OCI-LY1 (cell line): ENCODE measurements around the gene CD207.

ENCODE experiments used
- EZH2 ChIP-seq: fragments of 200-600 bp; sonication (generic), shearing (Covaris generic); IDR thresholded peaks from 2 replicates; pipeline ENCODE4 v1.8.0; 2017; ENCODE audit warnings: borderline replicate concordance, mixed run types, mild to moderate bottlenecking, antibody characterized with exemption, low read length, moderate library complexity, mixed read lengths
- TF ChIP-seq, protein P1 (sequence below): fragments of 200-600 bp; sonication (generic), shearing (Covaris generic); IDR thresholded peaks from 2 replicates; pipeline ENCODE4 v1.5.1; 2017; ENCODE audit warnings: mild to moderate bottlenecking, antibody characterized with exemption, low read length, moderate library complexity, mixed read lengths

- TF ChIP-seq, protein P1, sequence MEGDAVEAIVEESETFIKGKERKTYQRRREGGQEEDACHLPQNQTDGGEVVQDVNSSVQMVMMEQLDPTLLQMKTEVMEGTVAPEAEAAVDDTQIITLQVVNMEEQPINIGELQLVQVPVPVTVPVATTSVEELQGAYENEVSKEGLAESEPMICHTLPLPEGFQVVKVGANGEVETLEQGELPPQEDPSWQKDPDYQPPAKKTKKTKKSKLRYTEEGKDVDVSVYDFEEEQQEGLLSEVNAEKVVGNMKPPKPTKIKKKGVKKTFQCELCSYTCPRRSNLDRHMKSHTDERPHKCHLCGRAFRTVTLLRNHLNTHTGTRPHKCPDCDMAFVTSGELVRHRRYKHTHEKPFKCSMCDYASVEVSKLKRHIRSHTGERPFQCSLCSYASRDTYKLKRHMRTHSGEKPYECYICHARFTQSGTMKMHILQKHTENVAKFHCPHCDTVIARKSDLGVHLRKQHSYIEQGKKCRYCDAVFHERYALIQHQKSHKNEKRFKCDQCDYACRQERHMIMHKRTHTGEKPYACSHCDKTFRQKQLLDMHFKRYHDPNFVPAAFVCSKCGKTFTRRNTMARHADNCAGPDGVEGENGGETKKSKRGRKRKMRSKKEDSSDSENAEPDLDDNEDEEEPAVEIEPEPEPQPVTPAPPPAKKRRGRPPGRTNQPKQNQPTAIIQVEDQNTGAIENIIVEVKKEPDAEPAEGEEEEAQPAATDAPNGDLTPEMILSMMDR, result peak; percentile 85
- no peak for TF ChIP-seq EZH2
Observed at GRCh38 chr2:70871398-70872211, 36.0 kb upstream of the CD207 start.
